Common myeloid progenitor, CD34-positive (primary cell): Measurements from ENCODE around the gene RAB9A.
A peak's percentile ranks its signal among the peaks of the same experiment; 100 is the strongest.
"Not testable (repeated sequence)": the region's sequence is repeated elsewhere in the genome, so short reads cannot be mapped to it uniquely, and the experiment has no call there.

ENCODE experiments used
- CTCF ChIA-PET: fragments of 350-600 bp; sonication (Branson Sonifier 250); formaldehyde crosslinking; loops from one replicate; lab custom pipeline; 2021; ENCODE audit warnings: antibody characterized with exemption; lab: Charles Lee
- POLR2A ChIA-PET: fragments of 350-600 bp; sonication (Branson Sonifier 250); formaldehyde crosslinking; loops from one replicate; lab custom pipeline; 2021; ENCODE audit warnings: antibody characterized with exemption; lab: Charles Lee
- DNase-seq, 3 donors: peaks; one replicate each; pipeline versions ENCODE4 v3.0.0 to v3.0.0-alpha.2; 2013
- H3K27ac ChIP-seq, 2 experiments: 1 replicate in 1 of 2; 2 replicates in 1 of 2; pipeline ENCODE4 v1.7.0; 2013; ENCODE audit warnings: inconsistent platforms in 2 of 2, low read length in 2 of 2, mild to moderate bottlenecking in 2 of 2, low read depth in 1 of 2, moderate library complexity in 1 of 2; ENCODE audit not compliant: severe bottlenecking in 2 of 2, insufficient read depth in 1 of 2, poor library complexity in 1 of 2
- H3K27me3 ChIP-seq, 5 experiments: replicated peaks in 2 of 5; 1 replicate in 3 of 5; 2 replicates in 2 of 5; pipeline versions ENCODE4 v1.6.1 to v1.7.0; 2013; ENCODE audit warnings: low read length in 4 of 5, mild to moderate bottlenecking in 2 of 5, moderate library complexity in 2 of 5, inconsistent platforms in 1 of 5; ENCODE audit not compliant: insufficient read depth in 5 of 5, control insufficient read depth in 4 of 5
- H3K36me3 ChIP-seq, 4 experiments: 1 replicate in 2 of 4; 2 replicates in 2 of 4; pipeline versions ENCODE4 v1.6.1 to v1.7.0; 2013; ENCODE audit warnings: low read length in 3 of 4, control low read depth in 1 of 4, mild to moderate bottlenecking in 1 of 4; ENCODE audit not compliant: control insufficient read depth in 4 of 4, insufficient read depth in 4 of 4
- H3K4me1 ChIP-seq, 4 experiments: 1 replicate in 3 of 4; 2 replicates in 1 of 4; pipeline versions ENCODE4 v1.6.1 to v1.7.1; 2013; ENCODE audit warnings: low read length in 3 of 4, mild to moderate bottlenecking in 3 of 4, control low read depth in 1 of 4, inconsistent platforms in 1 of 4, moderate library complexity in 1 of 4; ENCODE audit not compliant: control insufficient read depth in 4 of 4, insufficient read depth in 4 of 4; ENCODE audit errors: control extremely low read depth in 1 of 4
- H3K4me3 ChIP-seq, 7 experiments: 1 replicate in 4 of 7; 2 replicates in 3 of 7; pipeline versions ENCODE4 v1.5.1 to v1.7.0; 2013; ENCODE audit warnings: mild to moderate bottlenecking in 7 of 7, low read length in 6 of 7, moderate library complexity in 6 of 7, inconsistent platforms in 2 of 7, low read depth in 2 of 7, control low read depth in 1 of 7; ENCODE audit not compliant: insufficient read depth in 4 of 7, control insufficient read depth in 1 of 7; ENCODE audit errors: extremely low read depth in 1 of 7
- H3K9me3 ChIP-seq, 5 experiments: 1 replicate in 4 of 5; 2 replicates in 1 of 5; pipeline versions ENCODE4 v1.6.1 to v1.7.1; 2013; ENCODE audit warnings: low read length in 4 of 5, mild to moderate bottlenecking in 2 of 5, inconsistent platforms in 1 of 5, low read depth in 1 of 5, moderate library complexity in 1 of 5; ENCODE audit not compliant: control insufficient read depth in 4 of 5, insufficient read depth in 2 of 5; ENCODE audit errors: control extremely low read depth in 1 of 5
- WGBS: methylation state at CpG from one replicate; pipeline ENCODE4 v1.1.5; 2013; ENCODE audit not compliant: insufficient coverage; 5-methylcytosine and 5-hydroxymethylcytosine counted together

RAB9A gene

GRCh38 chrX:13730523-13730922 is 41.6 kb downstream of the RAB9A start:
- POLR2A ChIA-PET, CTCF ChIA-PET, DNase-seq, H3K4me3 ChIP-seq, H3K9me3 ChIP-seq, H3K27ac ChIP-seq, H3K36me3 ChIP-seq: not testable (repeated sequence)
- Histone ChIP-seq H3K27me3 (peaks cover 0 to 13% (median 0%) of the 10 kb centered on the region in 5 experiments), H3K4me1 (peaks cover 5 to 25% (median 7%) of the 10 kb centered on the region in 4 experiments)
- WGBS = no CpG with 5 or more reads among the region's 1 CpG

GRCh38 chrX:13732246-13733067 is 43.5 kb downstream of the RAB9A start:
- H3K9me3 ChIP-seq = peaks cover 0 to 9% (median 0%) of the 10 kb centered on the region in 5 experiments
- CTCF ChIA-PET = no interaction called here
- no peak for DNase-seq
- peak overlapping the region in 1 of 2 experiments; percentile 8 for H3K27ac ChIP-seq
- 92% methylated on average over 5 of the region's 7 CpGs for WGBS
- H3K4me1 ChIP-seq = peaks cover 5 to 31% (median 13%) of the 10 kb centered on the region in 4 experiments
- H3K27me3 ChIP-seq = peaks cover 0 to 13% (median 0%) of the 10 kb centered on the region in 5 experiments
- H3K4me3 ChIP-seq = peak overlapping the region in 1 of 7 experiments; percentile 88
- POLR2A ChIA-PET = interaction anchor here (1.4 kb wide), 1 partner anchor 10 kb away, joined by 3 read pairs; no protein-coding TSS in a partner anchor
- peaks cover 0 to 2% (median 0%) of the 10 kb centered on the region in 4 experiments for H3K36me3 ChIP-seq

- Histone ChIP-seq H3K9me3 (peaks cover 0 to 9% (median 0%) of the 10 kb centered on the region in 5 experiments), H3K27me3 (peaks cover 0 to 13% (median 0%) of the 10 kb centered on the region in 5 experiments), H3K4me1 (peaks cover 5 to 31% (median 13%) of the 10 kb centered on the region in 4 experiments), H3K4me3 (peak overlapping the region in 6 of 7 experiments; percentile 73 to 88 (median 80)), H3K27ac (peak overlapping the region; percentile 81 to 94), H3K36me3 (peaks cover 0 to 2% (median 0%) of the 10 kb centered on the region in 4 experiments)
- CTCF ChIA-PET = interaction anchor here (1.3 kb wide), 1 partner anchor 15 kb away, joined by 3 read pairs; no protein-coding TSS in a partner anchor
- 53% methylated on average over 4 of the region's 4 CpGs for WGBS
- no peak for DNase-seq
- POLR2A ChIA-PET = interaction anchor here (1.4 kb wide), 1 partner anchor 11 kb away, joined by 3 read pairs; no protein-coding TSS in a partner anchor
Measured at GRCh38 chrX:13733506-13733905, 44.6 kb downstream of the RAB9A start.

- Histone ChIP-seq H3K27me3 (peaks cover 0 to 13% (median 0%) of the 10 kb centered on the region in 5 experiments), H3K4me1 (peaks cover 5 to 31% (median 13%) of the 10 kb centered on the region in 4 experiments), H3K36me3 (peaks cover 0 to 2% (median 0%) of the 10 kb centered on the region in 4 experiments), H3K9me3 (peaks cover 0 to 9% (median 0%) of the 10 kb centered on the region in 5 experiments), H3K27ac (peak within 1 kb of the TSS; percentile 81 to 94), H3K4me3 (peak within 1 kb of the TSS; percentile 64 to 88 (median 79))
- POLR2A ChIA-PET = interaction anchor here (0.6 to 1.5 kb wide), 8 partner anchors 8 to 296 kb away, joined by 3 to 5 read pairs (median 3); partner anchors contain the start of gene RAB9A
- CTCF ChIA-PET = interaction anchor here (1.3 kb wide), 1 partner anchor 14 kb away, joined by 3 read pairs; no protein-coding TSS in a partner anchor
- DNase-seq = peak; percentile 93 to 97 (median 97)
- WGBS = 1% methylated on average over 70 of the region's 75 CpGs
Measured at GRCh38 chrX:13734278-13735172, 45.6 kb downstream of the RAB9A start, which contains the start of the genes OFD1 and TRAPPC2. Gene OFD1, plus strand, starts transcription at chrX:13734748. Its CDS starts 324 bp downstream, at chrX:13735072. Gene TRAPPC2, minus strand, starts transcription at chrX:13734620. Its CDS starts 14,657 bp downstream, at chrX:13719963.

GRCh38 chrX:13741695-13742094 is 52.8 kb downstream of the RAB9A start:
- Histone ChIP-seq H3K4me1 (peaks cover 3 to 6% (median 4%) of the 10 kb centered on the region in 4 experiments), H3K9me3 (no peaks in the 10 kb centered on the region), H3K36me3 (peaks cover 0 to 14% (median 8%) of the 10 kb centered on the region in 4 experiments), H3K4me3 (no peak overlapping the region), H3K27ac (peak overlapping the region in 1 of 2 experiments; percentile 78), H3K27me3 (peaks cover 0 to 3% (median 0%) of the 10 kb centered on the region in 5 experiments)
- WGBS = 87% methylated on average over 4 of the region's 6 CpGs
- POLR2A ChIA-PET = no interaction called here
- CTCF ChIA-PET = interaction anchor here (0.6 to 0.8 kb wide), 3 partner anchors 9 to 85 kb away, joined by 3 to 4 read pairs (median 4); no protein-coding TSS in a partner anchor
- DNase-seq = no peak
